ENCODE results near the gene UFC1. TPM values are rescaled to one million over a fixed set of nuclear protein-coding genes. Genes with fewer than 3 reads are reported as not detected.

The UFC1 gene
- total and polyA plus RNA-seq, 2 experiments from 2014 or later: 57.5 to 77.0 TPM

GRCh38 chr1:161177112-161177935, 23.5 kb downstream of the UFC1 start, which contains the start of gene B4GALT3 (continued):
- peak; percentile 88 for TF ChIP-seq CREB1 (CRISPR knock-in tag; IDR thresholded peaks at IDR 0.05; ENCODE audit: low read depth)
- no peak for TF ChIP-seq ZNF114 (CRISPR knock-in tag; IDR thresholded peaks at IDR 0.05)

- DNase-seq (ENCODE audit: low spot score): no peak
- Histone ChIP-seq H3K27ac (ENCODE audit: low read depth) (peak overlapping the region; percentile 92; the same call in 1 of the 2 replicates), H2AFZ (peak overlapping the region; percentile 98; the same call in 1 of the 2 replicates), H3K9me2 (ENCODE audit: insufficient read depth) (no peaks in the 10 kb centered on the region), H3K4me3 (peak overlapping the region; percentile 99), H3K27me3 (ENCODE audit: insufficient read depth) (no peaks in the 10 kb centered on the region), H3K4me1 (ENCODE audit: insufficient read depth) (peaks cover 15% of the 10 kb centered on the region; the same call in 1 of the 2 replicates), H3K36me3 (ENCODE audit: insufficient read depth) (peaks cover 7% of the 10 kb centered on the region), H3K79me2 (replicated peaks; ENCODE audit: insufficient read depth) (peaks cover 8% of the 10 kb centered on the region), H3K4me2 (peak overlapping the region; percentile 100), H4K20me1 (replicated peaks; ENCODE audit: insufficient read depth) (peaks cover 6% of the 10 kb centered on the region; the same call in 1 of the 2 replicates), H3F3A (replicated peaks; ENCODE audit: low read depth) (no peaks in the 10 kb centered on the region)
- no peaks in the 10 kb centered on the region for H3K9me3 Mint-ChIP-seq
- no peak for ATAC-seq
- TF ChIP-seq EZH2 (IDR thresholded peaks at IDR 0.05; ENCODE audit: low read depth, unreplicated experiment): no peak
- TF ChIP-seq ZNF331 (CRISPR knock-in tag; IDR thresholded peaks at IDR 0.05; ENCODE audit: low read depth): no peak
- peak overlapping the region; percentile 98 for H3K4me3 Mint-ChIP-seq
- peaks cover 15% of the 10 kb centered on the region for H3K4me1 Mint-ChIP-seq
- peak overlapping the region; percentile 99 for H3K27ac Mint-ChIP-seq
- H3K27me3 Mint-ChIP-seq (ENCODE audit: insufficient read depth, low read depth, poor library complexity): peaks cover 2% of the 10 kb centered on the region
- H3K36me3 Mint-ChIP-seq (ENCODE audit: low read depth): peaks cover 27% of the 10 kb centered on the region
These were observed 24.1 kb downstream of the UFC1 start for GRCh38 chr1:161177936-161178244.

GRCh38 chr1:161179698-161180097, 25.9 kb downstream of the UFC1 start:
- Histone ChIP-seq H3K27ac (ENCODE audit: low read depth) (no peak overlapping the region), H3F3A (replicated peaks; ENCODE audit: low read depth) (no peaks in the 10 kb centered on the region), H3K27me3 (ENCODE audit: insufficient read depth) (no peaks in the 10 kb centered on the region), H3K4me3 (no peak overlapping the region), H3K4me1 (ENCODE audit: insufficient read depth) (peaks cover 15% of the 10 kb centered on the region; the same call in 1 of the 2 replicates), H2AFZ (no peak overlapping the region), H3K9me2 (ENCODE audit: insufficient read depth) (no peaks in the 10 kb centered on the region), H3K79me2 (replicated peaks; ENCODE audit: insufficient read depth) (peaks cover 8% of the 10 kb centered on the region), H3K36me3 (ENCODE audit: insufficient read depth) (no peaks in the 10 kb centered on the region; the same call in 1 of the 2 replicates), H4K20me1 (replicated peaks; ENCODE audit: insufficient read depth) (peaks cover 6% of the 10 kb centered on the region; the same call in 1 of the 2 replicates), H3K4me2 (no peak overlapping the region)
- H3K4me3 Mint-ChIP-seq: no peak overlapping the region
- H3K36me3 Mint-ChIP-seq (ENCODE audit: low read depth): peaks cover 10% of the 10 kb centered on the region
- H3K27me3 Mint-ChIP-seq (ENCODE audit: insufficient read depth, low read depth, poor library complexity): peaks cover 5% of the 10 kb centered on the region
- DNase-seq (ENCODE audit: low spot score) (no peak), ATAC-seq (no peak)
- H3K4me1 Mint-ChIP-seq: peaks cover 15% of the 10 kb centered on the region
- H3K27ac Mint-ChIP-seq: no peak overlapping the region
- no peaks in the 10 kb centered on the region for H3K9me3 Mint-ChIP-seq
- TF ChIP-seq ZNF331 (CRISPR knock-in tag; IDR thresholded peaks at IDR 0.05; ENCODE audit: low read depth) (no peak), NANOG (IDR thresholded peaks at IDR 0.05; ENCODE audit: borderline replicate concordance) (no peak), JUNB (IDR thresholded peaks at IDR 0.05; ENCODE audit: unreplicated experiment) (no peak), REST (IDR thresholded peaks at IDR 0.05; ENCODE audit: unreplicated experiment) (no peak), STAT1 (IDR thresholded peaks at IDR 0.05; ENCODE audit: unreplicated experiment) (no peak), ZNF114 (CRISPR knock-in tag; IDR thresholded peaks at IDR 0.05) (no peak), CTCF (conservative IDR thresholded peaks at IDR 0.05; ENCODE audit: low read depth in 2 of 2) (no peak), POLR2AphosphoS5 (IDR thresholded peaks at IDR 0.05; ENCODE audit: low read depth) (no peak), EZH2 (IDR thresholded peaks at IDR 0.05; ENCODE audit: low read depth, unreplicated experiment) (no peak), ETS1 (IDR thresholded peaks at IDR 0.05) (no peak), CREB1 (CRISPR knock-in tag; IDR thresholded peaks at IDR 0.05; ENCODE audit: low read depth) (no peak)
